Hepatic stellate cell (primary cell): ENCODE data around the gene RNF123.
"Not testable (repeated sequence)": the region's sequence is repeated elsewhere in the genome, so short reads cannot be mapped to it uniquely, and the experiment has no call there.

ENCODE experiments used
- DNase-seq: peaks from one replicate; pipeline ENCODE4 v3.0.0; 2011; ENCODE audit warnings: low spot score

RNF123 gene

GRCh38 chr3:49681232-49681522 lies 8.2 kb upstream of the RNF123 start:
- no peak for DNase-seq

- no peak for DNase-seq
Measured at GRCh38 chr3:49681543-49681942, 7.8 kb upstream of the RNF123 start.

GRCh38 chr3:49683162-49683561 lies 6.2 kb upstream of the RNF123 start:
- DNase-seq = no peak

- DNase-seq = not testable (repeated sequence)
Measured at GRCh38 chr3:49684453-49684852, 4.9 kb upstream of the RNF123 start.

- not testable (repeated sequence) for DNase-seq
Measured at GRCh38 chr3:49685103-49685502, 4.3 kb upstream of the RNF123 start.

GRCh38 chr3:49685846-49686245 lies 3.5 kb upstream of the RNF123 start:
- DNase-seq = not testable (repeated sequence)

GRCh38 chr3:49686346-49686745 lies 3.0 kb upstream of the RNF123 start:
- DNase-seq = not testable (repeated sequence)

GRCh38 chr3:49686769-49687423 lies 2.5 kb upstream of the RNF123 start:
- not testable (repeated sequence) for DNase-seq

GRCh38 chr3:49687424-49687795 lies 1.9 kb upstream of the RNF123 start:
- DNase-seq = not testable (repeated sequence)

GRCh38 chr3:49688338-49689045 lies 865 bp upstream of the RNF123 start:
- DNase-seq = not testable (repeated sequence)

- DNase-seq = not testable (repeated sequence)
Measured at GRCh38 chr3:49689908-49690624, 709 bp downstream of the RNF123 start.

- DNase-seq = not testable (repeated sequence)
Measured at GRCh38 chr3:49690856-49691255, 1.5 kb downstream of the RNF123 start.

- not testable (repeated sequence) for DNase-seq
Measured at GRCh38 chr3:49691481-49691880, 2.1 kb downstream of the RNF123 start.

GRCh38 chr3:49694409-49695070 lies 5.2 kb downstream of the RNF123 start:
- not testable (repeated sequence) for DNase-seq

- not testable (repeated sequence) for DNase-seq
Measured at GRCh38 chr3:49695350-49696015, 6.1 kb downstream of the RNF123 start.

- DNase-seq = peak; percentile 62
Measured at GRCh38 chr3:49699281-49699979, 10.1 kb downstream of the RNF123 start.

- no peak for DNase-seq
Measured at GRCh38 chr3:49700014-49700413, 10.7 kb downstream of the RNF123 start.

GRCh38 chr3:49700453-49701128 lies 11.2 kb downstream of the RNF123 start:
- no peak for DNase-seq

- no peak for DNase-seq
Measured at GRCh38 chr3:49701388-49702077, 12.2 kb downstream of the RNF123 start.

GRCh38 chr3:49702672-49703071 lies 13.3 kb downstream of the RNF123 start:
- no peak for DNase-seq
